Thoracic aorta (tissue), 2 donors: ENCODE data around the gene PAPPA2. TPM values are rescaled to one million over a fixed set of nuclear protein-coding genes. Genes with fewer than 3 reads are reported as not detected.

Experiments
- ATAC-seq: fragments of 150-250 bp; one replicate; pipeline ENCODE4 v1.8.0; 2017; ENCODE audit warnings: low read depth; ENCODE audit not compliant: insufficient number of reproducible peaks, low FRiP score
- DNase-seq: peaks from one replicate; pipeline ENCODE4 v3.0.0-alpha.2; 2020; ENCODE audit warnings: low spot score
- H3K27ac ChIP-seq, 2 donors: fragments of 200-600 bp; sonication (generic); 1 replicate in 1 of 2; 2 replicates in 1 of 2; pipeline ENCODE4 v1.5.1; 2016; ENCODE audit warnings: mild to moderate bottlenecking in 2 of 2, moderate library complexity in 2 of 2
- H3K27me3 ChIP-seq: fragments of 200-600 bp; sonication (generic); replicated peaks from 2 replicates; pipeline ENCODE4 v1.6.0; 2016; ENCODE audit warnings: mild to moderate bottlenecking; ENCODE audit not compliant: insufficient read depth
- H3K36me3 ChIP-seq: fragments of 200-600 bp; sonication (generic); one replicate; pipeline ENCODE4 v1.5.1; 2016
- H3K4me1 ChIP-seq, 2 donors: fragments of 200-600 bp; sonication (generic); 1 replicate in 1 of 2; 2 replicates in 1 of 2; pipeline versions ENCODE4 v1.5.1 to v1.6.0; 2016; ENCODE audit warnings: low read depth in 2 of 2, mild to moderate bottlenecking in 1 of 2; ENCODE audit not compliant: control insufficient read depth in 1 of 2
- H3K4me3 ChIP-seq: fragments of 200-600 bp; sonication (generic); 2 replicates; pipeline ENCODE4 v1.5.1; 2016; ENCODE audit warnings: mild to moderate bottlenecking
- H3K9me3 ChIP-seq: fragments of 200-600 bp; sonication (generic); 2 replicates; pipeline ENCODE4 v1.5.1; 2016
- CTCF ChIP-seq: fragments of 200-600 bp; sonication (generic); IDR thresholded peaks from one replicate; pipeline ENCODE4 v1.5.1; 2019; ENCODE audit warnings: antibody characterized with exemption
- total RNA-seq, 2 donors: library from RNA; depleted of rRNA; stranded (reverse); fragments of >200 nt; gene quantifications; one replicate each; pipeline versions ENCODE4 v1.1.0 to v1.2.3, GENCODE V29; 2016

The PAPPA2 gene
- total RNA-seq, 2 donors from 2014 or later = 1.1 to 2.0 TPM

- Histone ChIP-seq H3K4me1 (no peaks in the 10 kb centered on the region), H3K27ac (no peak overlapping the region), H3K4me3 (no peak overlapping the region), H3K36me3 (no peaks in the 10 kb centered on the region), H3K9me3 (no peaks in the 10 kb centered on the region), H3K27me3 (no peaks in the 10 kb centered on the region)
- DNase-seq = no peak
- no peak for TF ChIP-seq CTCF
- ATAC-seq = no peak
Observed at GRCh38 chr1:176863613-176864012, 400.6 kb downstream of the PAPPA2 start.

- Histone ChIP-seq H3K27me3 (no peaks in the 10 kb centered on the region), H3K4me3 (no peak overlapping the region), H3K9me3 (no peaks in the 10 kb centered on the region), H3K27ac (no peak overlapping the region), H3K36me3 (no peaks in the 10 kb centered on the region), H3K4me1 (no peaks in the 10 kb centered on the region)
- no peak for TF ChIP-seq CTCF
- DNase-seq (no peak), ATAC-seq (no peak)
Observed at GRCh38 chr1:176864211-176864610, 401.2 kb downstream of the PAPPA2 start.

GRCh38 chr1:176866011-176866714 is 403.2 kb downstream of the PAPPA2 start:
- H3K36me3 ChIP-seq = no peaks in the 10 kb centered on the region

GRCh38 chr1:176869577-176869976 is 406.6 kb downstream of the PAPPA2 start:
- TF ChIP-seq CTCF = no peak
- H3K27me3 ChIP-seq = no peaks in the 10 kb centered on the region

More at GRCh38 chr1:176866011-176866714, 403.2 kb downstream of the PAPPA2 start:
- no peak overlapping the region for H3K27ac ChIP-seq
- TF ChIP-seq CTCF = no peak
- DNase-seq (no peak), ATAC-seq (no peak)
- no peaks in the 10 kb centered on the region for H3K9me3 ChIP-seq
- no peaks in the 10 kb centered on the region for H3K4me1 ChIP-seq
- no peaks in the 10 kb centered on the region for H3K27me3 ChIP-seq
- H3K4me3 ChIP-seq = no peak overlapping the region

GRCh38 chr1:176876966-176877515 is 414.1 kb downstream of the PAPPA2 start:
- DNase-seq (no peak), ATAC-seq (no peak)
- peaks cover 0 to 3% of the 10 kb centered on the region in 2 donors for H3K4me1 ChIP-seq
- no peak overlapping the region for H3K27ac ChIP-seq
- no peaks in the 10 kb centered on the region for H3K27me3 ChIP-seq
- TF ChIP-seq CTCF = no peak
- H3K36me3 ChIP-seq = no peaks in the 10 kb centered on the region
- H3K4me3 ChIP-seq = no peak overlapping the region
- no peaks in the 10 kb centered on the region for H3K9me3 ChIP-seq

More at GRCh38 chr1:176869577-176869976, 406.6 kb downstream of the PAPPA2 start:
- H3K36me3 ChIP-seq = no peaks in the 10 kb centered on the region
- DNase-seq (no peak), ATAC-seq (no peak)
- no peak overlapping the region for H3K4me3 ChIP-seq
- H3K9me3 ChIP-seq = no peaks in the 10 kb centered on the region
- no peaks in the 10 kb centered on the region for H3K4me1 ChIP-seq
- no peak overlapping the region for H3K27ac ChIP-seq
